ENCODE data around the gene CCNL1.
A peak's percentile ranks its signal among the peaks of the same experiment; 100 is the strongest.

DNA sequence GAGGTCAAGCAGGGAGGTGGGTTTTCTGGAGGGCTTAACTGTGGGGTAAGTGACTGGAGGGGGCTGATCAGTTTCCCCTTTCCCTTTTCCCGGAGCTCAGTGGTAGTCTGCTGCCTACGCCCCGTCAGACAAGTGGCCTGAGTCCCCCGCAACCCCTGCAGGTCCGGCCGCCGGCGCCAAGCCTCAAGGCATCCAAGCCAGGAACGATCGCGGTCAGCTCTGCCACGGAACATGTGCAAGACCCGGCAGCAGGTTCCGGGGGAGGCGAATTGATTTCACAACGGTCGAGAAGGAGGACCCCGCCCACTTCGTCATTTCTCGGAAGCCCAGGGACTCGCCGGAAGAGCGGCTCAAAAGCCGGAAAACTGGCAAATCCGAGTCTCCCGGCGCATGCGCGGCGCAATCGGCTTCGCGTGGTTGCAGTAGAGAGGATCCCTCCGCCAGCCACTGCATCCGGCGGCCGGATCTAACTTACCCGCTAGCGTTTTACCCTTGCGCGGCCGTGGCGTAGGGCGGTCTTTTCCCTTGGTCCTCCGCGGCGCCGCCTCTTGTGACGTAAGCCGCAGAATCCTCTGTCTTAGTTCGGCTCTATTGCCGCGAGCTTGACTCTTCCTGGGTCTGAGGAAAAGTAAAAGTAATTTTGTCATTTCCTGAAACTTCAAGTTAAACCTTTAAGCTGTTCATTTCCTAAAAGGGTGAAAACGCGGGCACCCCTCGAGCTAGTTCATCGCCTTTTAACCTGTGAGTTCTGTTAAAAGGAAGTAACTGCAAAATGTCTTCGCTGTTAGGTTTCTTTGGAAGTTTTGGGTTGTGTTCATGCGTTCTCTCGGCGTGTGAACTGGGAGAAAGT lies 14.9 kb upstream of the CCNL1 start:
- TF ChIP-seq POLR2A (IDR thresholded peaks at IDR 0.05), result peak; percentile 59 to 99 (median 92)
- TF ChIP-seq, protein P1, sequence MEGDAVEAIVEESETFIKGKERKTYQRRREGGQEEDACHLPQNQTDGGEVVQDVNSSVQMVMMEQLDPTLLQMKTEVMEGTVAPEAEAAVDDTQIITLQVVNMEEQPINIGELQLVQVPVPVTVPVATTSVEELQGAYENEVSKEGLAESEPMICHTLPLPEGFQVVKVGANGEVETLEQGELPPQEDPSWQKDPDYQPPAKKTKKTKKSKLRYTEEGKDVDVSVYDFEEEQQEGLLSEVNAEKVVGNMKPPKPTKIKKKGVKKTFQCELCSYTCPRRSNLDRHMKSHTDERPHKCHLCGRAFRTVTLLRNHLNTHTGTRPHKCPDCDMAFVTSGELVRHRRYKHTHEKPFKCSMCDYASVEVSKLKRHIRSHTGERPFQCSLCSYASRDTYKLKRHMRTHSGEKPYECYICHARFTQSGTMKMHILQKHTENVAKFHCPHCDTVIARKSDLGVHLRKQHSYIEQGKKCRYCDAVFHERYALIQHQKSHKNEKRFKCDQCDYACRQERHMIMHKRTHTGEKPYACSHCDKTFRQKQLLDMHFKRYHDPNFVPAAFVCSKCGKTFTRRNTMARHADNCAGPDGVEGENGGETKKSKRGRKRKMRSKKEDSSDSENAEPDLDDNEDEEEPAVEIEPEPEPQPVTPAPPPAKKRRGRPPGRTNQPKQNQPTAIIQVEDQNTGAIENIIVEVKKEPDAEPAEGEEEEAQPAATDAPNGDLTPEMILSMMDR (IDR thresholded peaks at IDR 0.05), result peak in 2 of 6 experiments; percentile 14 to 21
- TF ChIP-seq POLR2AphosphoS5 (IDR thresholded peaks at IDR 0.05), result peak; percentile 99 to 100

Data from upper lobe of left lung (tissue), 4 donors.